NCI-H2029 treated with DMSO at 0.1 percent for 48 hours (cell line): Measurements from ENCODE around the gene SCAMP1.

Experiments used
- DNase-seq: peaks from one replicate; lab custom pipeline; 2025; lab: John Stamatoyannopoulos, UW

SCAMP1 gene

DNA sequence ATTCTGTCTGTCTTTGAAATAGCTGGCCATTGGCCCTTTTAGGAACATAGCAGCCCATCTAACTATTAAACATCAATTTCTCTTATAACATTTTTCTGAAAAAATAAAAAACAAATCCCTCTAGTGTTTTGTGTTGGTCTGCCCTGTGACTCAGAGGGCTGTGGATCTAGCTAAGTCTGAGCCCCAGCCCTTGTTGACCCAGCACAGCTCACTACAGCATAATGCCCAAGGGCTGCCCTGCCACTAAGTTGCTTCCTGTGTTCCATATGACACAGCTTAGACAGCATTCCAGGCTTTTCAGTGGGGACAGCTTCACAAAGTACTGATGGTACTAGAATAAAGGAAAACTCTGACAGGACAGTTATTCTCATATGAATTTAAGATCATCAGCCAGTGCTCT, 136.0 kb downstream of the SCAMP1 start:
- no peak for DNase-seq

DNA sequence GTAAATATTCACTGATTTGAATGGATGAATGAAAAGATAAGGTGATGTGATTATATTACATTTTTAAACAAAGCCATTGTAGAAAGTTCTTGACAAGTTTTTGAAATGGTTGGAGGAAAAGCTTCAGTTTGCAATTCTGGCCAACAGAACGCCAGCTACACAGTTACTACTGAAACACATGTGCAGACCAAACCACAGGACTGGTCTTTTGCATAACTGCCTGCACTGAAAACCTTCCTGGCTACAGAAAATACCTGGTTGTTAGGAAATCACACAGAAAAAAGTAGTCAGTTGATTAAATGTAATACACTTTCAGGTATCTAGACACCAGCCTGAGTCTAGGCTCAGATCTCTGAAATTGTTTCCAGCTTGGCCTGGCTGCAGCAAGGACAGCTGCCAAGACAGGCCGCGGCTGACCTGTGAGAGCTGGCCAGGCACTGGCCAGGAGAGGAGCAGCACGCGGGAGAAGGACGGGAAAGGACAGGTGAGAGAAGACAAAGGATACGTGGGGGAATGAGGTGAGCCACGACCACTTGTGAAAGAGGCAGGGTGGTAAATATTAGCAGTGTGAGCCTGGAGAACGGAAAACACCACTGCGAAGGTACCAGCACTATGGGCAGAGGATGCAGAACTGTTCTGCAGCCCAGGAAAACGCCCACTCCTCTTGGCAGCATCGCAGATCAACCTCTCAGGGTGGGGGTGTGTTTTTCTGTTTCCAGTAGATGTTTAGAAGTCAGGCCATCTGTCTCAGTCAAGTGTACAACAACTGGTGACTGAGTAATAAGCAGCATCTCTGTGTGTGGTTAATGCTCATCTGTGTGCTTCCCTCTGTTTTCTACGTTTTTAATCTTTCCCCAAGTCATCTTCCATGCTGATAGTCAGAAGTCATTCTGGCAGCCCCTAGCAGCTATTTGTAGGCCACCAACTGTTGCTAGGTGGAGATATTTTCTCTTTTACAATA, 137.4 kb downstream of the SCAMP1 start:
- no peak for DNase-seq

DNA sequence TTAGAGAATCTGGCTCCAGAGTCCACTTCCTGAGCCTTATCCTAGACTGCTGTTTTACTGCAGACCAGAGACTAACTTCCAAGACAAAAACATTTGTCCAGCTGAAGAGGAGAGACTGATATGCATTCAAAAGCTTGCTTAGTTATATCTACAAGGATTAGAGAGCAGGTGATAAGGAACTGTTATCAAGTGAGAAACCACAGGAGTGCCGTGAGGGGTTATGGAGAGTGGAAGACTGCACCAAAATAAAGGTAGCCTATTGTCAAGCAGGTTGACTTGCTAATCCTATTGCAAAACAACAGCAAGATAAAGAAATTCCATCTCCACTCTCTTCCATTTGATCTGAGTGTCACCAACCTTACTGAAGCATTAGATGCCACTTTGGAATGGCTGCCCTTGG, 139.1 kb downstream of the SCAMP1 start:
- DNase-seq, result no peak

DNA sequence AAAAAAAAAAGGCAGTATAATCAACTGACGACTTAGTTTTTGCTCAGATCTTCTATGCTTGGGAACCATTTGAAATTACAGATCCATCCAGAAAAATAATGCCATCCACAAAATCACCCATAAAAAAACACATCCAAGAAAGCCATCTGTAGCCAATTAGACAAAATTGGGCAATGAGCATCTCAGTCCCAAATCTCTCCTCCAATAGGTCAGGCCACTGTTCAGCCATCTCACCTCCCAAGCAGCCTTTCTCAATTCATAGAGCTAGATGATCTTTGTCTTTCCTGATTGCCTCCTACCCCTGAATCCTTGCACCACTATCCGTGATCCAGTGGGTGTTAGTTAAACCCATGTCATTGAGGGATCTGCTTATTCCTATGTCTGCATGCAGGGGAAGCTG, 139.6 kb downstream of the SCAMP1 start:
- no peak for DNase-seq

DNA sequence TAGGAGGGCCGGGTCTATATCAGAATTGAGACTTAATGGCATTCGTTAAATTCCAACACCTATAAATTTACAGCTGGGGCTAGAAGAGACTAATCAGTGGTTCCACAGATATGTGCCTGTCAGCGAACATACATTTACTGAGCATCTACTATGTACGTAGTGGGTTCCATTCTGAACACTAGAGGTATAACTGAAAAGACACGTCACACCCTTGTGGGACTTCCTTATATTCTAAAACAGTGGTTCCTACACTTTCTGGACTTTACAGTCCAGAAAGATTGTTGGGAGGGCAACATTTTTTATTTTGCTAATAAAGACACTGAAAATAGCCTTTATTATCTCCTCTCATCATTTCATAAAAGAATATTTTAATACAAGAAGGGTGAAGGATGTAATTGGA, 140.5 kb downstream of the SCAMP1 start:
- no peak for DNase-seq

DNA sequence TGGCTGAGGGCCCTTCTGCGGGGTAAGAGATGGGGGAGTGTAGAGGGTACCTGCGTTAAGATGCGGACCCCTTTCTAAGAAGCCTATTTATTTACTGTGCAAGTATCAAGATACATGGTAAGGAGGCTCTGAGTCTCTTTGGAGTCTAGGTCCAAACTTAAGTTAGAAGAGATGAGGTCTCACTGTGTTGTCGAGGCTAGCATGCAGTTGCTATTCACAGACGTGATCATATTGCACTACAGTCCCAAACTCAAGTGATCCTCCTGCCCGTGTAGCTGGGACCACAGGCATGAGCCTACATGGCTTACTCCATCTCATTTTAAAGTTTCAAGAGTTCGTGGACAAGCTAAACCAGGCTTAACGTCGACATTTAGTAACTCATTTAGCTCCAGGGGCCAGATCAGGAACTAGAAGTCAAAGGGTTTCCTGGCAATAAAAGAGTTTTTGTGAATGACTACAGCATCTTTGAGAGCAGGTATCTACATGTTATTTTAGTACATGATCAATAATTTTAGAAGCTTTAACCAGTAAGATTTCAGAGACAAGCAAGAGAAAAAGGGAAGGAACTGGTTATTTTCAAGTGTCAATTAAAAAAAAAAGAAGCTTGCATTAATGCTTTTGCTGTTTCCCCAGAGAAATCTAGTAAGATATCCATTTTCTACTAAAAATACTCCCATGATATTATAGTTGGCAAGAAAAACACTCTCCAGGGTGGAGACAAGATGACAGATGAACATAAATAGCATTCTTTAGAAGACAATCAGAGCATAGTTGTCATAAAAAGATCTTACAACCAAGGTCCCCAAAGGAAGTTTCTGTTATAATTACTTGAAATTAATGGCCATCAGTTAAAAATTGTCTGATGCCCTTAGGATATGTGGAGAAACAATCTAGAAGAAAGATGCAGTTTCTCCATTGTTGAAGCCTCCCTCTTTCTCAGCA, 141.3 kb downstream of the SCAMP1 start:
- DNase-seq, result no peak

DNA sequence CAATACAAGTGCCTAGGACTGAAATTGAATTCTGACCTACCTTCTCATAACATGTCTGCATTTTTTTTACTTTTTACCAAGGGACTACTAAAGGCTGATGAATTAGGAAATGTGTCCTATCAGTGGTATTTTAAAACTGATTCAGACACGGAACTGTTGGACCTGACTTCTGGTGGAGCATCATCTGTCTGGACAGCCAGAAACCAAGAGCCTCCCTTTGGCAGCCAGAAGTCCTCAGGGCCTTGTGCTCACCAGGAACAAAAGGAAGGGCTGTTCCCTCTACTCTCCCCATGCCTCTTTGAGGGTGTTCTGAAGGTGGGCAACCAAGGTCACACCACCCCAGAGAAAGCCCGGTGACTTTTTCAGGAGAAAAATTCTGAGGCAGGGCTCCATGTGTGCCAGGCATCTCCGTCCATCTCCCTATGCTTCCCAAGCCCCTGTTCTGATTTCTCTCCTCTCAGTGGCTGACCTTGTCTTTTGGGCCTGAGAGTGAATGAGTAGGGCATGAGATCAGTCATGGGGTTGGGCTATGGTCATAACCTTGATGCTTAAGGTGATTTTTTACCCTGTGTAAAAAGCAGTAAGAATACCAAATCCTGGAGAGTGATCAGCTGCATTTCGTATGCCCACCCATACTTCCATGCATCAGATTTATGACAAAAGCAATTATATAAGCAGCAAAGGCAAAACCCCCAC, 143.7 kb downstream of the SCAMP1 start:
- no peak for DNase-seq

DNA sequence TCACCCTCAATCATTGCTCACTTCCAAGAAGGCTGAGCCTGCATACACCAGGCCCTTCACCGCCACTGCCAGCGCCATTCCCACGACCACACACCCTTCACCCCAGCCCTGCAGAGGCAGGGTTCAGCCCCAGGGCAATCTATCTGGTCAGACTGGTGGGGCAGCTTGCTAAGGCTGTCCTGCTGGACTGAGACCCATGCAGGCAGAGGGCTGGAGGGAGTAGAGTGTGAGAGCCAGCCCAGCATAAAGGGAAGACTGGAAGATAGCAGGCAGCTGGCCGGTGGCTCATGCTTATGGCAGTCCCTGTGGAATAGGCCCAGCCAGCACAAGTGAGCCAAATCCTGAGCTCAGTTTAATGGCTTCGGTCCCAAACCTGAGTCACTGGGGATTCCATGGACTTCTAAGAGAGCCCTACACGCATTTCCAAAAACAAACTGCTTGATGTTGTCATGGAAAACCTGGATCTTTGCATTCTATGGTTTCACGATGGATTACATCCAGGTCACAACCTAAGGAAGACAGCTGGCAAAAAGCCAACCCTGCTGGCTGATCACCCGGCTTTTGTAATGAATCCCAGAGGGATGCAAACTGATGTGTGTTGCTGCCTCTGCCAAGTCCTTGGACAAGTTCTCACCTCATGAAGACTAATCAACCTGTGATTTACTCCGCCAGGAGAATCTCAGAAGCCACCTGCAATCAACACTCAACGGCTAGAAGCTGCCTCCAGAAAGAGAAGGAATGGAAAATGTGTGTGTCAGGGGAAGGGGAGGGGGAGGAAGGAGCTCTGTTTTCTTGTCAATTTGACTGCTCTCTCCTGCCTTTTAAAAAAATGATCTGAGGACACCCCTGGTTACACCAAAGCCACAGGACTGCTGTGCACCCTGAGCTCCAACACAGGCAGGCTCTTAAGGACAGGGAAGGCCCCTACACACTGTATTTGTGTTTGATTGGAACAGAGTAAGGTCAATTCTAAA, 144.6 kb downstream of the SCAMP1 start:
- peak; percentile 90 for DNase-seq

DNA sequence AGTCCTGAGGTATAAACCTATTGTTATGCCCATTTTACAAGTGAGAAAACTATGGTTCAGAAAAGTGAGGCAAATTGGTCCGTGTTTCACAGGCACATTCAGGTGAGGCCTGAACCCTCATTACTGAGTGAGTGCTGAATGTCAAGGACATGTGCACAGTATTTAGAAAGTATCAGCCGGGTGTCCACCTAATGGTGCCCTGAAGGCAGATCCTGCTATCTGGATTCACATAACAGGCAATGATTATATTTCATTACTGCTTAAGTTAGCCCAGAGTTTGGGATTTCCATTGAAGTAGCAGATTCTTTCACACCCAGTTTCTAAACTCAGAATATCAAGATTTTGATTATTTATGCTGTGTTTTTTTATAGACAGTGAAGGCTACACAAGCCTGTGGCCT, 145.4 kb downstream of the SCAMP1 start:
- DNase-seq, result no peak

DNA sequence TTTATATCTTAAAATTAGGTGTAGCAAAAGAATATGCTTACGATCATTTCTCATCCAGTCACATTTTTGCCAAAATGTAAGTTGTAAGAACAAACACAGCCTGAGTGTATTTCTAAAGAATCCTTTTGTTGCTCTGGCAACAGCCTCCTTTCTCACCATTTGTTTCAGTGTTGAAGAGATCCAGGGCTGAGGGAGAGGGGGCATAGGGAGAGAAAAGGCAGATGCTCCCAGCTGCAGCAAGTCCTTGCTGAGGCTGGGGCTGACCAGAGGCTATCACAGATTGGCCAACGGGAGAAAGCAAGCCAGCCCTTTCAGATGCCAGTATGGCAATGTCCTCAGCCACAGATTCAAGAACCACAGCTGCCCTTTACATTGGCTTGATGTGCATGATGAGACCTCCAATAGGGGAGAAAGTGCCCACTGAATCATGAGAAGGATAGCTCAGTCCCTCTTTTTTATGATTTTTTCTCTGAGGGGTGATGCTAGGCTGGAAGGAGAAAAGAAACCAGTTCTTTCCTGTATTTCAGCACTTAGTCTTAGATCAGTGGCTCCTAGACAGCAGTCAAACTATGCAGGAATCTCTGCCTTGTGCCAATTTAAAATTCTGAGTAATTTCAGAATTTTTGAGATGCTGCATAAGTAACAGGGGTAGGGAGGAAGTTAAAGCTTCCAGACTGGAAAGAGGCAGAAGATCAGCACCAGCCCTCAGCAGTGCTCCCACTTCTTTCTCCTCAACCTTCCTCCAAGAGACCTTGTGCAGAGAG, 146.0 kb downstream of the SCAMP1 start:
- DNase-seq, result no peak

DNA sequence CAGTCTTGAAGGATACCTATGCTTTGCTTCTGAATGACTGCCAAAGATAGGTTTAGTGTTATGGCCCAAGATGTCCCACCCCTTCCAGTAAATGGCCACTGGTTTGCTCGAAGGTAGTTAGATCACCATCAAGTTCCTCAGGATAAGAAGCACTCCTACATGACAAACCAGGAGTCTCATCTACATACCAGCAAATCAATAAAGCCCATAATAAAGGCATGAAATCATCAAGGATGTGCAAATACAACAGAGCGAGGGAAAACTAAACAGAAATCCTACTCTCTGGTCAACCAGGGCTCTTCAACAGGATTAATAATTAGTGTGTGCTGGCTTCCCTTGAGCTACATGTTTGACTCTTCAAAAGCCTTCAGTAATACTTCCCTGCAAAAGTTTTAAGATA, 147.1 kb downstream of the SCAMP1 start:
- peak; percentile 35 for DNase-seq

DNA sequence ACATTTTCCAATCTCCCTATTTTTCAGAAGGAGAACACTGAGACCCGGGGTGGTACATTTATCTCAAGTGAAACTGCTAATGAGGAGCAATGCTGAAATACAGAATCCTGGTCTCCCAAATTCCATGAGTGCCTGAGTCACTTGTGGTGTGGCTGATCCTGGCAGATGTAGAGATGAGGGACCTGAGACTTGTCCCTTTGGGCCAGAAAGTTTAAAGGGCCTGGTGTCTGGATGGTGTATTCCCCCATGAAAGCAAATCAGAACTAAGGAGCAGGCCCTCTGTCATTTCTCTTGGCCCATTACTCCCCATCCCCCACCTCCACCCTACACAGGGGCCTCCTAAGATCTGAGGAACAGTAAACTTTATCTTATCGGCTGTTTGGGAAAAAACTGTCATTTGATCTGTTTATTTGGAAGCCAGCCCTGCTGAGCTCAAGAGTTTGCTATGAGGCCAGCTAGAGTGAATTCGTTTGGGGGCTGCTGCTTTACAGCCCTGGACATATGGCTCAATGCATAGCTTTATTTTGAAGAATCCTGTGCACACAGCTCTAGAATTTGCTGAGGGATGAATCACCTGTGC, 147.9 kb downstream of the SCAMP1 start:
- DNase-seq, result no peak

DNA sequence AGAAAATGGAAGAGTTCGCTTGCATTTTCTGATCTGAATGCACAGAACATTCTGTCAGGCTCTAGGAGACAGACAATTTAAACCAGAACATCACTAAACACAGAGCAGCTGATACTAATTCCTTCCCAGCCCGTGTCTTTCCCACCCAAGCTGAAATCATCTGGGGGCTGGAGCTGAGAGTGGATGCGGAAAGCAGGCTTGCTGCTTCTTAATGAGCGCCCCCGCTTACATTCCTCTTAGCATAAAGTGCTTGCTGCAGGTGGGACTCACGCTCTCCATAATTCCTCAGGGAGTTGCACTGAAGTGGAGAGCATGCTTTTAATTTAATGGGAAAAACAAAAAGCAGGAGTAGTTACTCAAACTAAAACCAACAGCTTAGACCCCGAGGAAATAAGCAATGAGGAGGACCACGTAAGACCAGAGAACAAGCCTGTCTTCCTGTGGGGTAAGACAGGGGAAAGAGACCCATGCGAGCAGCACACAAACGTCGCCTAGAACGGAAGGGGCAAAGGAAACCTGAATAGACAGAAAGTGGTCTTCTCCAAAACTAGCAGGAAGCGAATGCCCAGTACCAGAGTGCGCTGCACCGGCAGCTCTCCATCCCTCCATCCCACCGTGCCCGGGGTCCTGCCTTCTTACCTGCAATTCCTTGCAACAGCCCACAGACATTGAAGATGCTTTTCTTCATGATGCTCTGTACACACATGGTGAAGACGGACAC, 148.9 kb downstream of the SCAMP1 start:
- DNase-seq, result no peak

DNA sequence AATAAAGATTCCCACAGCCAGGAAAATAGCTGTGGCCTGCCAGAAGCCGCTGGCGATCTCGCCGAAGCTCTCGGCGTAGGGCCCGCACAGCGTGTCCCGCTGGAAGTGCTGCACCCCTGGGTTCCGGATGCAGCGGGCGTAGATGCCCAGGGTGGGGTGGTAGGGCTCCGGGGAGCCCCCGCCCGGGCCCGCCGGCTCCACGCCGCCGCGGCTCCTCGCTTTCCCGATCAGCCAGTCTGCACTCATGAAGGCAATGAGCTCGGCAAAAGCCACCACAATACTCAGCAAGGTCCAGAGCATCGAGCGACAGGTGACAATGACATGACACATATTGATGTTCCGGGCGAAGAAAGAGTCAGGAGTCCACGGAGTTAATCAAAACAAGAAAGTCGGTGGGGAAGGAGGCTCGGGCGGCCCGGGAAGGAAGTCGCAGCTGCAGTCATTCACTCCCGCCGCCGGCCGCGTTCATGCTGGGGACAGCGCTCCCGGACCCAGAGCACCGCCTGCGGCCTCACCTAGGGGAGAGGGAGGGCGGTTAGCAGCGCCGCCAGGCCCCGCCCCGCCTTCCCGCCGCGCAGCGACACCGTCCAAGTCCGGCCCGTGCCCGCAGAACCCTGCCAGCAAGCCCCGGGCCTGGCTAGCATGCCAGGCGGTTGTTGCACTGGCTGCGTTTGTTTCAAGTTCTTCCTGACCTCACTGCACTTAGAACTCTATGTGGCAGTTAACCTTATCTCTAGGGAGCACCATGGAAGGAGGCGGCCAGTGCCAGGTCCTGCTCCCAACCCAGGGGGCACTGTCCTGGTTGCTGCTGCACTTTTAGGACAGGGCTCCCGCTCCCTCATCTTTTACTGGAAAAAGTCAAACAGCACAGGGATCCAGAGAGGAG, 149.7 kb downstream of the SCAMP1 start:
- peak; percentile 22 for DNase-seq

DNA sequence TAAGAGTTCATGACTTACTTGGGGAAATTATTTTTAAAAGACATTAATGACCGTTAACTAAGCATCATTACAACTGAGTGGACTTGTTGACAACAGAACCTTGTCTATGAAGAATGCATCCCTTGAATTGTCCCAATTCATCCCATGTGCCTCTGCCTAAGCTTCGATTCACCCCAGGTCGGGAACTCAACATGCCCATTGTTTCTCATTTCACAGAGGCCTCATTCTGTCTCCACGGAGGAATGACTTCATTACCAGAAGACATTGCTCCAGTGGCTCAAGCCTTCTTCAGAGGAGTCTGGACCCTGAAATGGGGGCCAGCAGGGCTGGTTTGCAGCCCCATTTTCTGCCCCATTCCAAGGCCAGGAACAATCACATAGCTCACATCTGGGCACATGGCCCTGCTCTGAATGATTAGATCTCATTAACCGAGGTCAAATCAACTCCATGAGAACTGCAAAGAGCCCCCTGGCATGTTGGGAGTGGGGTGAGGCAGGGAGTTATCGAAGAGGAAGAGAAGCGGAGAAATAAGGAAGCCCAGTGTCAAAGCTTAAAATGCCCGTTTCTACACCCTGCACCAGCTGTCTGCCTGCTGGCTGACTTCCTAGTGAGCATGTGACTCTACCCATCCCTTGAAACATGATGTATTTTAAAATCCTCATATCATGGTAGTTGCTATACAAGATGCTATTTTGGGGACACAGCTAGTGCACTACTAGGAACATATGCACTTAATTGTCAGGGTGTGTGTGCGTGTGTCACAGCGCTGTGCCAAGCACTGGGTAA, 150.9 kb downstream of the SCAMP1 start:
- DNase-seq, result no peak

DNA sequence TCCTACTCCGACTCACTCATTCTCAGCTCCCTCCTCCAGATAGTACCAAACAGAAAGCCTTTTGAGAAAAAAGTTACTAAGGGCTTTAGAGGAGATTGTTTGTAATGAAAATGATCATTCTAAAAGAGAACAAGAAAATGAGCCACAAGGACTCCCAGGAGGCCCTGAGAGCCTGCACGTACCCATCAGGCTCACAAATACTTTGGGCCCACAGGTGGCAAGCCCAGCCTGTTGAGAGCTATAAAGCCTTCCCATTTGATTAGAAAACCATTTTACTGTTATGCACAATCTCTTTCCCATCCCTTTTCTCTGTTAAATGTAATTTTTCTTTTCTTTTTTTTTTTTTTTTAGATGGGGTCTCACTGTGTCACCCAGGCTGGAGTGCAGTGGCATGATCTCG, 152.0 kb downstream of the SCAMP1 start:
- no peak for DNase-seq

DNA sequence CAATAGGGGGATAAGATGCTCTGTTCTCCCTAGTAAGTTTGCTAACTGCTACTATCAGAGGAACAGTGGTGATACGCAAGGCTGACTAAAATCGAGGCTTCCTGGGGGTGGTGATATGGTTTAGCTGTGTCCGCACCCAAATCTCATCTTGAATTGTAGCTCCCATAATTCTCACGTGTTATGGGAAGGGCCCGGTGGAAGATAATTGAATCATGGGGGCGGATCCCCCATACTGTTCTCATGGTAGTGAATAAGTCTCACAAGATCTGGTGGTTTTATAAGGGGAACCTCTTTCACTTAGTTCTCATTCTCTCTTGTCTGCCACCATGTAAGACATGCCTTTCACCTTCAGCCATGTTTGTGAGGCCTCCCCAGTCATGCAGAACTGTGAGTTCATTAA, 153.0 kb downstream of the SCAMP1 start:
- DNase-seq, result no peak
